ENCODE data around the gene SMCO2. TPM values are rescaled to one million over a fixed set of nuclear protein-coding genes. Genes with fewer than 3 reads are reported as not detected.

SMCO2 gene
- total and polyA plus RNA-seq, 2 donors = 0.71 to 2.6 TPM

DNA sequence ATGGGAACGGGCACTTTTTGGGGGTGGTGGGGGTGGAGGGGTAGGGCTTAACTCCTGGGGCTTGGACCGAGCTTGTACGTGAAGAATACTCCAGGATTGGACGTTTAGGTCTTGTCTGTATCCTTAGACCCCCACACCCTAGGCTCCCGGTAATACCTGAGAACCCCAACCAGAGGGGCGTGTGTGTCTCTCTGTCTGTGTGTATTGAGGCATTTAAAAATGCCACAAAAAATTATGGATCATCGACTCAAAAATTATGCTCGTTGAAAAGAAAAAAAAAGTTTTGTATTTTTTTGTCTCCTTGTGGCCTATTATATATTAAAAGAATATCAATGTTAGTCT lies 77.9 kb downstream of the SMCO2 start:
- WGBS = under 1% methylated on average over 8 of the region's 8 CpGs
- H3K4me3 ChIP-seq (ENCODE audit: low read length in 2 of 2) = peak overlapping the region; percentile 93 to 98
- H3K4me1 ChIP-seq (ENCODE audit: control insufficient read depth in 2 of 2, insufficient read depth in 2 of 2, low read length in 2 of 2) = peaks cover 10 to 25% of the 10 kb centered on the region in 2 donors
- H3K27me3 ChIP-seq (ENCODE audit: control insufficient read depth in 2 of 2, insufficient read depth in 1 of 2, low read length in 1 of 2) = no peaks in the 10 kb centered on the region
- H3K9me3 ChIP-seq (ENCODE audit: control insufficient read depth in 2 of 2, insufficient read depth in 1 of 2, low read length in 1 of 2) = no peaks in the 10 kb centered on the region
- DNase-seq (ENCODE audit: low read depth in 6 of 9, low spot score in 9 of 9) = no peak
- H3K27ac ChIP-seq (ENCODE audit: low read depth in 1 of 2, low read length in 1 of 2) = peak overlapping the region in 1 of 2 donors; percentile 91
- no peaks in the 10 kb centered on the region for H3K36me3 ChIP-seq (ENCODE audit: control insufficient read depth in 2 of 2, insufficient read depth in 2 of 2, low read length in 1 of 2)

GRCh38 chr12:27524839-27525753 lies 78.6 kb downstream of the SMCO2 start:
- H3K27ac ChIP-seq (ENCODE audit: low read depth in 1 of 2, low read length in 1 of 2) = peak overlapping the region in 1 of 2 donors; percentile 0
- H3K36me3 ChIP-seq (ENCODE audit: control insufficient read depth in 2 of 2, insufficient read depth in 2 of 2, low read length in 1 of 2) = no peaks in the 10 kb centered on the region
- peak overlapping the region; percentile 93 to 98 for H3K4me3 ChIP-seq (ENCODE audit: low read length in 2 of 2)
- H3K9me3 ChIP-seq (ENCODE audit: control insufficient read depth in 2 of 2, insufficient read depth in 1 of 2, low read length in 1 of 2) = no peaks in the 10 kb centered on the region
- peaks cover 10 to 25% of the 10 kb centered on the region in 2 donors for H3K4me1 ChIP-seq (ENCODE audit: control insufficient read depth in 2 of 2, insufficient read depth in 2 of 2, low read length in 2 of 2)
- peak in 2 of 9 donors; percentile 12 to 37 for DNase-seq (ENCODE audit: low read depth in 6 of 9, low spot score in 9 of 9)
- no peaks in the 10 kb centered on the region for H3K27me3 ChIP-seq (ENCODE audit: control insufficient read depth in 2 of 2, insufficient read depth in 1 of 2, low read length in 1 of 2)
- 5% methylated on average over 16 of the region's 16 CpGs for WGBS

DNA sequence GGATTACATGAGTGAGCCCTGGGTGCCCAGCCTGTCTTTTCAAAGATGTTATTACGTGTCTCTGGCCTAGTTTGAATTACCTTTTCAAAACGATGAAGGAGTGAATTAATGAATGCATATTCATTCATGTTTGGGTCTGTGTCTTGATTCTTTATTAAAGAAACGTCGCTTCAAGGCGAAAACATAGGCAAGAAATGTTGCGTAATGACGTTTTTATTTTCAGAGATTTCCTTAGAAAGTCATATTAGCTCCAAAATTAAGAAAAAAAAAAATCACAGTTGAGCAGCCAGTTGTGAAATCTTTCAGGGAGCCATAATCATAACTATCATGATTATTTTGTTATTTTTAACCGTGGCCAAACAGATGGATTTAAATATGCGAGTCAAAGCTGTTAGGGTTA lies 81.0 kb downstream of the SMCO2 start:
- H3K9me3 ChIP-seq (ENCODE audit: control insufficient read depth in 2 of 2, insufficient read depth in 1 of 2, low read length in 1 of 2) = no peaks in the 10 kb centered on the region
- H3K36me3 ChIP-seq (ENCODE audit: control insufficient read depth in 2 of 2, insufficient read depth in 2 of 2, low read length in 1 of 2) = no peaks in the 10 kb centered on the region
- no peaks in the 10 kb centered on the region for H3K27me3 ChIP-seq (ENCODE audit: control insufficient read depth in 2 of 2, insufficient read depth in 1 of 2, low read length in 1 of 2)
- H3K4me1 ChIP-seq (ENCODE audit: control insufficient read depth in 2 of 2, insufficient read depth in 2 of 2, low read length in 2 of 2) = peaks cover 9 to 19% of the 10 kb centered on the region in 2 donors
- no peak overlapping the region for H3K4me3 ChIP-seq (ENCODE audit: low read length in 2 of 2)
- 95% methylated on average over 9 of the region's 9 CpGs for WGBS
- no peak overlapping the region for H3K27ac ChIP-seq (ENCODE audit: low read depth in 1 of 2, low read length in 1 of 2)
- DNase-seq (ENCODE audit: low read depth in 6 of 9, low spot score in 9 of 9) = no peak

DNA sequence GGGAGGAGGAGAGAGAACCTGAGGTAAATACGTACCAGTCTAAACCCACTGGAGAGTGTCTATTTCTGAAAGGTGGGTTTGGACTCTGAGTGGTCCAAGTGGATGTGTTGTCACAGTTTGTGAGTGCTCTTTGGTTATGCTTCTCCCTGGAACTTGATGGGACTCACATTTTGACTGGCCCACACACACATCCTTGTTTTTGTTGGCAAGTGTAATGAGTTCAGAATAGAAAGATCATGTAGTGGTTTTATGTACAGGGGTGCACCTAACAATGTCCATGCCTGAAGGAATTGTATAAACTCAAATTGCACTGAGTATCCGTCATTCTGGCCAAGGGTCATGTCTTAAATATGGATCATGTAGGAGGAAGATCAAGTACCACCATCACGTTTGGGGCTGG lies 82.3 kb downstream of the SMCO2 start:
- H3K36me3 ChIP-seq (ENCODE audit: control insufficient read depth in 2 of 2, insufficient read depth in 2 of 2, low read length in 1 of 2) = no peaks in the 10 kb centered on the region
- 93% methylated on average over 3 of the region's 3 CpGs for WGBS
- H3K9me3 ChIP-seq (ENCODE audit: control insufficient read depth in 2 of 2, insufficient read depth in 1 of 2, low read length in 1 of 2) = no peaks in the 10 kb centered on the region
- DNase-seq (ENCODE audit: low read depth in 6 of 9, low spot score in 9 of 9) = no peak
- peaks cover 15 to 16% of the 10 kb centered on the region in 2 donors for H3K4me1 ChIP-seq (ENCODE audit: control insufficient read depth in 2 of 2, insufficient read depth in 2 of 2, low read length in 2 of 2)
- H3K27ac ChIP-seq (ENCODE audit: low read depth in 1 of 2, low read length in 1 of 2) = no peak overlapping the region
- H3K4me3 ChIP-seq (ENCODE audit: low read length in 2 of 2) = no peak overlapping the region
- H3K27me3 ChIP-seq (ENCODE audit: control insufficient read depth in 2 of 2, insufficient read depth in 1 of 2, low read length in 1 of 2) = no peaks in the 10 kb centered on the region

- Histone ChIP-seq H3K36me3 (ENCODE audit: control insufficient read depth in 2 of 2, insufficient read depth in 2 of 2, low read length in 1 of 2) (no peaks in the 10 kb centered on the region), H3K27me3 (ENCODE audit: control insufficient read depth in 2 of 2, insufficient read depth in 1 of 2, low read length in 1 of 2) (no peaks in the 10 kb centered on the region), H3K4me1 (ENCODE audit: control insufficient read depth in 2 of 2, insufficient read depth in 2 of 2, low read length in 2 of 2) (peaks cover 24 to 27% of the 10 kb centered on the region in 2 donors), H3K4me3 (ENCODE audit: low read length in 2 of 2) (no peak overlapping the region), H3K27ac (ENCODE audit: low read depth in 1 of 2, low read length in 1 of 2) (peak overlapping the region in 1 of 2 donors; percentile 26), H3K9me3 (ENCODE audit: control insufficient read depth in 2 of 2, insufficient read depth in 1 of 2, low read length in 1 of 2) (no peaks in the 10 kb centered on the region)
- no peak for DNase-seq (ENCODE audit: low read depth in 6 of 9, low spot score in 9 of 9)
- WGBS = 87% methylated on average over 7 of the region's 7 CpGs
Observed at GRCh38 chr12:27530157-27530922, 83.8 kb downstream of the SMCO2 start.

DNA sequence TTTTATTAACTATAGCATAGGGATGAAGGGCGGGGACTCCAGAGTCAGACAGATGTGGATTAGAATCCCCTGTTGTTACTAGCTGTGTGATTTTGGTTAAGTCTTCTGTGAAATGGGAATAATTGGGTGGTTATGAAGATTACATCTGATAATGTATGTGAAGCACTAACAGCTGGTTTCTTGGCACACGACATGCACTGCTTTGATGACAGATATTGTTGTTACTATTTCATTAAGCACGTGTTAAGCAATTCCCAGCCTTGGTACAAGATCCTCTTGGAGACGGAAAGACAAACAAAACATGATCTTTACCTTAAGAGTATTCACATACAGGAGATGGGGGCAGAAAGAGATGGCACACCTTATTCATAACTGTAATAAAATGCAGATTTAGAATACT lies 85.4 kb downstream of the SMCO2 start:
- Histone ChIP-seq H3K9me3 (ENCODE audit: control insufficient read depth in 2 of 2, insufficient read depth in 1 of 2, low read length in 1 of 2) (no peaks in the 10 kb centered on the region), H3K27ac (ENCODE audit: low read depth in 1 of 2, low read length in 1 of 2) (no peak overlapping the region), H3K27me3 (ENCODE audit: control insufficient read depth in 2 of 2, insufficient read depth in 1 of 2, low read length in 1 of 2) (no peaks in the 10 kb centered on the region), H3K4me3 (ENCODE audit: low read length in 2 of 2) (no peak overlapping the region), H3K36me3 (ENCODE audit: control insufficient read depth in 2 of 2, insufficient read depth in 2 of 2, low read length in 1 of 2) (no peaks in the 10 kb centered on the region), H3K4me1 (ENCODE audit: control insufficient read depth in 2 of 2, insufficient read depth in 2 of 2, low read length in 2 of 2) (peaks cover 24 to 26% of the 10 kb centered on the region in 2 donors)
- 87% methylated on average over 4 of the region's 4 CpGs for WGBS
- DNase-seq (ENCODE audit: low read depth in 6 of 9, low spot score in 9 of 9) = no peak

- Histone ChIP-seq H3K4me3 (ENCODE audit: low read length in 2 of 2) (no peak overlapping the region), H3K36me3 (ENCODE audit: control insufficient read depth in 2 of 2, insufficient read depth in 2 of 2, low read length in 1 of 2) (no peaks in the 10 kb centered on the region), H3K9me3 (ENCODE audit: control insufficient read depth in 2 of 2, insufficient read depth in 1 of 2, low read length in 1 of 2) (no peaks in the 10 kb centered on the region), H3K4me1 (ENCODE audit: control insufficient read depth in 2 of 2, insufficient read depth in 2 of 2, low read length in 2 of 2) (peaks cover 26 to 28% of the 10 kb centered on the region in 2 donors), H3K27ac (ENCODE audit: low read depth in 1 of 2, low read length in 1 of 2) (peak overlapping the region; percentile 26 to 64), H3K27me3 (ENCODE audit: control insufficient read depth in 2 of 2, insufficient read depth in 1 of 2, low read length in 1 of 2) (no peaks in the 10 kb centered on the region)
- DNase-seq (ENCODE audit: low read depth in 6 of 9, low spot score in 9 of 9) = peak in 7 of 9 donors; percentile 36 to 83 (median 54)
- WGBS = 74% methylated on average over 6 of the region's 6 CpGs
Observed at GRCh38 chr12:27534060-27534764, 87.7 kb downstream of the SMCO2 start.

DNA sequence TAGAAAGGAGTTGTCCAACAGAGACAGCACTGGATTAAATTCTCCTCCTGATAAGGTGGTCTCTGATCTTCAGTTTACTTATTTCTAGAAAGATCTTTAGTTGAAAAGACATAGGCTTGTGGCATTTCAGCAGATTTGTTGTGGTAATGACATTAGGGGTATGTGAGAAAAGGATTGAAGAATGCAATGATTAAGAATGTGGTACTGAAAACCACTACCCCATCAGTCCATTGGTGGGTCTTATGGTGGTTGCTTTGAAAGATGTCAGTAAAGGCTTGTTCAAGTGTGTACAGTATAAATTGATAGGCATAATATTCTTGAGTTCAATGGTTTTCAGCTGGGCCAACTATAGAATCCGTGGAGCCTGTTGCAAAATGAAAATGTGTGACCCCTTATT lies 88.2 kb downstream of the SMCO2 start:
- Histone ChIP-seq H3K36me3 (ENCODE audit: control insufficient read depth in 2 of 2, insufficient read depth in 2 of 2, low read length in 1 of 2) (no peaks in the 10 kb centered on the region), H3K27me3 (ENCODE audit: control insufficient read depth in 2 of 2, insufficient read depth in 1 of 2, low read length in 1 of 2) (no peaks in the 10 kb centered on the region), H3K4me1 (ENCODE audit: control insufficient read depth in 2 of 2, insufficient read depth in 2 of 2, low read length in 2 of 2) (peaks cover 26 to 28% of the 10 kb centered on the region in 2 donors), H3K9me3 (ENCODE audit: control insufficient read depth in 2 of 2, insufficient read depth in 1 of 2, low read length in 1 of 2) (no peaks in the 10 kb centered on the region), H3K4me3 (ENCODE audit: low read length in 2 of 2) (no peak overlapping the region), H3K27ac (ENCODE audit: low read depth in 1 of 2, low read length in 1 of 2) (peak overlapping the region; percentile 26 to 64)
- no peak for DNase-seq (ENCODE audit: low read depth in 6 of 9, low spot score in 9 of 9)
- 93% methylated on average over 1 of the region's 1 CpG for WGBS

Measured in thymus (tissue), 11 donors.